Measurements from ENCODE around the gene ZCCHC7.

Gene ZCCHC7

DNA sequence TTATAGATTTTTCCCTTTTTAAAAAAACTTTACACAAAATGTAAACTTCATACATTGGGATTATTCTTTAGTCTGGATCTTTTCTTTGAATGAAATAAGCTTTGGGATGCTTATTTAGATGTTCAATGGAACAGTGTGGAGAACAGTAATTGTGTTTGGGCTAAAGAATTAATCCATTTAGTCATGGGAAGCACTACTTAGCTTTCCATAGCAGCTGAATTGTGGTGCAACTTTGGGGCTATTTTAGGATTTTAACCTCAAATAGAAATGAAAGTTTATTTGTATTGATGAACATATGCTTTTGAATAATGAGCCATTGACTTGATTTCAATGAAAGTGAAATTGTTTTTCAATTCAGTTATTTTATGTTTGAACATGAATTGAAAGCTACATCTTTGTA lies 72.4 kb downstream of the ZCCHC7 start:
- no peak overlapping the region for H3K27ac ChIP-seq
- TF ChIP-seq, protein P1, sequence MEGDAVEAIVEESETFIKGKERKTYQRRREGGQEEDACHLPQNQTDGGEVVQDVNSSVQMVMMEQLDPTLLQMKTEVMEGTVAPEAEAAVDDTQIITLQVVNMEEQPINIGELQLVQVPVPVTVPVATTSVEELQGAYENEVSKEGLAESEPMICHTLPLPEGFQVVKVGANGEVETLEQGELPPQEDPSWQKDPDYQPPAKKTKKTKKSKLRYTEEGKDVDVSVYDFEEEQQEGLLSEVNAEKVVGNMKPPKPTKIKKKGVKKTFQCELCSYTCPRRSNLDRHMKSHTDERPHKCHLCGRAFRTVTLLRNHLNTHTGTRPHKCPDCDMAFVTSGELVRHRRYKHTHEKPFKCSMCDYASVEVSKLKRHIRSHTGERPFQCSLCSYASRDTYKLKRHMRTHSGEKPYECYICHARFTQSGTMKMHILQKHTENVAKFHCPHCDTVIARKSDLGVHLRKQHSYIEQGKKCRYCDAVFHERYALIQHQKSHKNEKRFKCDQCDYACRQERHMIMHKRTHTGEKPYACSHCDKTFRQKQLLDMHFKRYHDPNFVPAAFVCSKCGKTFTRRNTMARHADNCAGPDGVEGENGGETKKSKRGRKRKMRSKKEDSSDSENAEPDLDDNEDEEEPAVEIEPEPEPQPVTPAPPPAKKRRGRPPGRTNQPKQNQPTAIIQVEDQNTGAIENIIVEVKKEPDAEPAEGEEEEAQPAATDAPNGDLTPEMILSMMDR (IDR thresholded peaks at IDR 0.05), result no peak
- no peak overlapping the region for H3K4me3 ChIP-seq (ENCODE audit: low read depth in 1 of 2, low read length in 1 of 2)
- H3K9me3 ChIP-seq, result no peaks in the 10 kb centered on the region
- peaks cover 5% of the 10 kb centered on the region for H3K36me3 ChIP-seq
- no peaks in the 10 kb centered on the region for H3K27me3 ChIP-seq
- H3K4me1 ChIP-seq (ENCODE audit: control insufficient read depth in 1 of 2, insufficient read depth in 1 of 2, low read depth in 1 of 2, low read length in 1 of 2), result no peaks in the 10 kb centered on the region

DNA sequence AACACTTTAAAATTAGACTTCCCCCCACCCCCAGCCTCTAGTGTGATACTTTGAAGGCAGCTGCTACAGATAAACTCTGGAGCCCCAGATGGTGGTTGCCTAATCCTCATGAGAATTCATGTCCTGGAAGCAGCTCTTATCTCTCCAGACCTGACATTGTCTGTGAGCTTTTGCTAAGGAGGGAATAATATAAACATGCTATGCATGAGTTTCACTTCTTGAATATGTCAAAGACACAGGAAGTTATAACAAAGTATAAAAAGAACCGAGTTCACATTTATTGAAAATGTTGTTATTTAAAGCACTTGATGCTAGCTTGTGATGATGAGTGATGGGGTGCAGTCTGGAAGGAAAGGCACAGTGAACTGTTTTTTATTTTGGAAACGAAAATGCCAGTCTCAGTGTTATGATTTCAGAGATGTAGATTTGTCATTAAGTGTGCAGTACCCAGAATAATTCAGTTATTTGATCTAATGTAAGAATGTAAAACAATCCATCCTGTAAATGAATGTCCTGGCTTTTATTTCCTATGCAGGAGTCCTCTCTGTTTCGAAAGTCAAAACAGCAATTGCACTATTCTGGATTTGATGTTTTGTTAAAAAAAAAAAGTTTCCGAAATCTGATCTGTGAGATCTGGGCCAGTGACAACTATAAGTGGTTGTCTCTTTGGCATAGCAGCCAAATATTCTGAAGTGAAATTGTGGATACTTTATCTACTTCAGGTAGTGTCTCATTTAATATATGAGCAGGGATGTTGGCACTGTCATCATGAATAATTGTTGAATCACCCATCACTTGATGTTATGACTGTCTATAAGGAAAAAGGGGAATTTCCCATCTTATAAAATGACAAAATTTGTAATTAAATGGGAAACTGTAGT lies 77.0 kb downstream of the ZCCHC7 start:
- Histone ChIP-seq H3K4me3 (ENCODE audit: low read depth in 1 of 2, low read length in 1 of 2) (no peak overlapping the region), H3K4me1 (ENCODE audit: control insufficient read depth in 1 of 2, insufficient read depth in 1 of 2, low read depth in 1 of 2, low read length in 1 of 2) (no peaks in the 10 kb centered on the region), H3K27ac (no peak overlapping the region), H3K27me3 (no peaks in the 10 kb centered on the region), H3K36me3 (no peaks in the 10 kb centered on the region), H3K9me3 (no peaks in the 10 kb centered on the region)
- TF ChIP-seq, protein P1 (IDR thresholded peaks at IDR 0.05), result no peak

DNA sequence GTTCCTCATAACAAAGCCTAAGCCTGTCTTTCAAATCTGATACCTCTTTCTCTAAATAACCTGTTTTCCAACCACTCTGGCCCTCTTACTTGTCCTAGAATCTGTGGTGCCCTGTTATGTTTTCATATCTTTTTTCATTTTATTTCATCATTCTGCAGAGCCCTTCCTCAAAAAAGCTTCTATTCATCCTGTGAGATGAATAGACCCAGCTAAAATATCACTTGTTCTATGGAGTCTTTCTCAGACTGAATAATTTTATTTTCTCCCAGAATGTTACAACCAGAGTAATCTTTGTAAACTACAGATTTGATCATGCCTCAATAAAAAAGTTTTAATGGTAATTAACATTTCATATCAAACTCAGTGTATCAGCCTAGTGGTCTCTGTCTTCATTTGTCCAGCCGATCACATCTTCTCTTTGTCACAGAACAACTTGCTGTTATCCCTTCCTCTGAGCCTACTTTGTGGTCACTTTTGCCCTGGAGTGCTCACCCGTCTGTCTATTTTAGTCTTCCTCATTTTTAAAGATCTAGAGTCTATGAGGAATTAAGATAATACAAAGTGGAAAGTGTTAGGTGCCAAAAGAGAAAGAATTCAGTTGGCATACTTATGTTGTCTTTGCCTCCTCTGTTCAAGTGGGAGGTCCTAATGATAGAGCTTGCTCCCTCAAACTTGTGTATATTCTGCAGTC lies 77.8 kb downstream of the ZCCHC7 start:
- Histone ChIP-seq H3K4me3 (ENCODE audit: low read depth in 1 of 2, low read length in 1 of 2) (no peak overlapping the region), H3K9me3 (no peaks in the 10 kb centered on the region), H3K27me3 (no peaks in the 10 kb centered on the region), H3K4me1 (ENCODE audit: control insufficient read depth in 1 of 2, insufficient read depth in 1 of 2, low read depth in 1 of 2, low read length in 1 of 2) (no peaks in the 10 kb centered on the region), H3K27ac (no peak overlapping the region), H3K36me3 (no peaks in the 10 kb centered on the region)
- TF ChIP-seq, protein P1 (IDR thresholded peaks at IDR 0.05), result no peak

DNA sequence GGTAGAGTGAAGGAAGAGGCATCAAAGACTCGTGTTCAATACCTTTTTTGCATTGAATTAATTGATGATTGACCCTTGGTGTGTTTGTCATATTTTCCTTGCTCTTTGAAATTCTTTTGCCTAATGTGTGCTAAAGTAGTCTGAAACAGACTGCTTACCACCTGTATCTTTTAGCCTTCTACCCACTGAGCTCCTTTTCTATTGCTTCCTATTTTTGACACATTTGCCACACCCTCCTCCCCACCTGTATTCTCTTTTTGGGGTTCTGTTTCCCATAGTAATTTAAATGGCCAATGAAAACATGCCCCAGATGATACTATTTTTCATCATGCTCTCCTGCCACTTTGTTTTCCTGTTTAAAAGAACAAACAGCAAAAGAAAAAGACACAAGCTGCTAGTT lies 78.5 kb downstream of the ZCCHC7 start:
- H3K27ac ChIP-seq, result no peak overlapping the region

DNA sequence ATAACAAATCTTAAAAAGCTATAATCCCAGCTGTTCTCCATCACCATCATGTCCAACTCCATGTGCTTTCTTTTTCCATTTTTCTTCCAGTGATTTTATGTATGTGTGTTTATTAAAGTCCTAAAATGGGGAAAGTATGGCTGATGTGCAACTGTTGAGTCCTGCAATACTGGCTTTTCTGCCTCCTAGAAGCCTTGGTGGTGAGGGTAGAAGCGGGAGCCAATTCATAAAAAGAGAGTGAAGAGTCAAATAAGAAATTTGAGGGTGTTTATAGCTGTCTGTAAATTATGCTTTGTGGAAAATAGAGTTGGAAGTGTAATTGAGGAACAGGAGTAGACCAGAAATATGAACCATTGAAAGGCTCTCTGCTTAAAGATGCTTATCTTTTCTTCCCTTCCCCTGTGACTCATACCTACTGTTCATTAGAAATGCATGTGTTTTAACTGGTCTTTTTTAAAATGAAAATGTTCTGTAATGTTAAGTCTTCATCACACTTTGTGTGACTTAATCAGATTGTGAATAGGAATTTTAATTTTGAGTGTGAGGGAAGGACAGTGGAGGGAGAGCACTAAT lies 80.1 kb downstream of the ZCCHC7 start:
- Histone ChIP-seq H3K36me3 (no peaks in the 10 kb centered on the region), H3K9me3 (no peaks in the 10 kb centered on the region), H3K4me1 (ENCODE audit: control insufficient read depth in 1 of 2, insufficient read depth in 1 of 2, low read depth in 1 of 2, low read length in 1 of 2) (no peaks in the 10 kb centered on the region), H3K4me3 (ENCODE audit: low read depth in 1 of 2, low read length in 1 of 2) (no peak overlapping the region), H3K27ac (no peak overlapping the region), H3K27me3 (no peaks in the 10 kb centered on the region)
- TF ChIP-seq, protein P1 (IDR thresholded peaks at IDR 0.05), result no peak

More for the DNA sequence above, 78.5 kb downstream of the ZCCHC7 start:
- TF ChIP-seq, protein P1 (IDR thresholded peaks at IDR 0.05), result no peak
- no peaks in the 10 kb centered on the region for H3K9me3 ChIP-seq
- no peak overlapping the region for H3K4me3 ChIP-seq (ENCODE audit: low read depth in 1 of 2, low read length in 1 of 2)
- no peaks in the 10 kb centered on the region for H3K4me1 ChIP-seq (ENCODE audit: control insufficient read depth in 1 of 2, insufficient read depth in 1 of 2, low read depth in 1 of 2, low read length in 1 of 2)
- H3K27me3 ChIP-seq, result no peaks in the 10 kb centered on the region
- H3K36me3 ChIP-seq, result no peaks in the 10 kb centered on the region

All from neutrophil (primary cell).